Neural crest cell (in vitro differentiated cells): ENCODE results near the gene LEMD2. TPM values are rescaled to one million over a fixed set of nuclear protein-coding genes. Genes with fewer than 3 reads are reported as not detected.

Experiments used
- DNase-seq: peaks from one replicate; pipeline ENCODE4 v3.0.0; 2021; ENCODE audit warnings: low read depth, mixed read lengths, low spot score
- H3K27ac Mint-ChIP-seq: one replicate; pipeline ENCODE4 v1.8.0; 2021; ENCODE audit warnings: mild to moderate bottlenecking, mixed read lengths; ENCODE audit not compliant: unreplicated experiment
- H3K27me3 Mint-ChIP-seq: 2 replicates; pipeline ENCODE4 v1.8.0; 2021; ENCODE audit warnings: low read depth, mild to moderate bottlenecking, mixed read lengths
- H3K36me3 Mint-ChIP-seq: 2 replicates; pipeline ENCODE4 v1.8.0; 2021; ENCODE audit warnings: low read depth, mild to moderate bottlenecking, mixed read lengths
- H3K4me1 Mint-ChIP-seq: 2 replicates; pipeline ENCODE4 v1.8.0; 2021; ENCODE audit warnings: mixed read lengths
- H3K4me3 Mint-ChIP-seq: one replicate; pipeline ENCODE4 v1.8.0; 2021; ENCODE audit warnings: mild to moderate bottlenecking, mixed read lengths
- H3K9me3 Mint-ChIP-seq: 2 replicates; pipeline ENCODE4 v1.8.0; 2021; ENCODE audit warnings: mixed read lengths
- CTCF ChIP-seq: fragments of 200-600 bp; sonication (generic); conservative IDR thresholded peaks from 2 replicates; pipeline ENCODE4 v1.5.0; 2021; ENCODE audit warnings: antibody characterized with exemption, mild to moderate bottlenecking
- total RNA-seq: library from RNA; stranded (reverse); gene quantifications from 2 replicates; pipeline ENCODE4 v1.2.1, GENCODE V29; 2021

The LEMD2 gene
- total RNA-seq, 1 donor from 2014 or later = 63.6 TPM

- Mint-ChIP-seq H3K36me3 (no peaks in the 10 kb centered on the region), H3K4me1 (peaks cover 15% of the 10 kb centered on the region), H3K27me3 (no peaks in the 10 kb centered on the region), H3K27ac (peak overlapping the region; percentile 19), H3K4me3 (no peak overlapping the region), H3K9me3 (no peaks in the 10 kb centered on the region)
- TF ChIP-seq CTCF = no peak
- DNase-seq = no peak
Measured at GRCh38 chr6:33751771-33752645, 36.9 kb downstream of the LEMD2 start.

- Mint-ChIP-seq H3K27me3 (no peaks in the 10 kb centered on the region), H3K4me1 (peaks cover 27% of the 10 kb centered on the region), H3K36me3 (no peaks in the 10 kb centered on the region), H3K4me3 (no peak overlapping the region), H3K9me3 (no peaks in the 10 kb centered on the region), H3K27ac (no peak overlapping the region)
- no peak for TF ChIP-seq CTCF
- no peak for DNase-seq
Measured at GRCh38 chr6:33750244-33750991, 38.5 kb downstream of the LEMD2 start.

GRCh38 chr6:33749401-33749800, 39.5 kb downstream of the LEMD2 start:
- Mint-ChIP-seq H3K36me3 (no peaks in the 10 kb centered on the region), H3K27ac (no peak overlapping the region), H3K4me1 (peaks cover 35% of the 10 kb centered on the region), H3K9me3 (no peaks in the 10 kb centered on the region), H3K4me3 (no peak overlapping the region), H3K27me3 (no peaks in the 10 kb centered on the region)
- DNase-seq = no peak
- no peak for TF ChIP-seq CTCF

GRCh38 chr6:33748841-33749240, 40.1 kb downstream of the LEMD2 start:
- Mint-ChIP-seq H3K36me3 (no peaks in the 10 kb centered on the region), H3K4me1 (peaks cover 40% of the 10 kb centered on the region), H3K4me3 (no peak overlapping the region), H3K27me3 (no peaks in the 10 kb centered on the region), H3K9me3 (no peaks in the 10 kb centered on the region), H3K27ac (no peak overlapping the region)
- TF ChIP-seq CTCF = no peak
- DNase-seq = no peak

DNA sequence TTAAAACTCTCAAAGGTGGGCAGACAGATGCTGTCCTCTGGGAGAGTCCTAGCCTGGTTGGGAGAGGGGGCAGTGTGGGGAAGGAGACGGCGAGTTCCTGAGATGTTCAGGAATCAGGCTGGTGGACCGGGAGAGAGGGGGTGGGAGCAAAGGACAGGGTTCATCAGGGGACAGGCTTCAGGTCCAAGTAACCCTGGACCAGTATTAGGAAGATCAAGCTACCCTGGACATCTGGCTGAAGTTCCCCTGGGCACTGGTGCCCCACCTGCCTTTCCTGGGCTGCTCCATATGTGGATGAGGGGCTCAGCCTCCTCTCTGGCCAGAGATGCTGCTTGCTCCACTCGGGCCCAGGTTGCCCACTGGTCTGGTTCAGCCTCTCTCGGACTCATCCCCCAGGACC, 41.1 kb downstream of the LEMD2 start:
- H3K36me3 Mint-ChIP-seq = no peaks in the 10 kb centered on the region
- no peak for DNase-seq
- H3K9me3 Mint-ChIP-seq = no peaks in the 10 kb centered on the region
- peaks cover 40% of the 10 kb centered on the region for H3K4me1 Mint-ChIP-seq
- H3K4me3 Mint-ChIP-seq = no peak overlapping the region
- H3K27ac Mint-ChIP-seq = peak overlapping the region; percentile 27
- H3K27me3 Mint-ChIP-seq = no peaks in the 10 kb centered on the region
- TF ChIP-seq CTCF = no peak
